Body of pancreas (tissue), 4 donors: ENCODE results near the gene TPPP. TPM values are rescaled to one million over a fixed set of nuclear protein-coding genes. Genes with fewer than 3 reads are reported as not detected.

ENCODE experiments used
- ATAC-seq: fragments of 150-250 bp; one replicate; pipeline ENCODE4 v1.9.1; 2016
- DNase-seq, 4 donors: peaks; one replicate each; pipeline ENCODE4 v3.0.0-alpha.2; 2019
- H3K27ac ChIP-seq, 4 donors: fragments of 200-600 bp; sonication (generic); 1 replicate in 3 of 4; 2 replicates in 1 of 4; pipeline versions ENCODE4 v1.5.1 to v1.6.1; 2016 to 2019; ENCODE audit warnings: mild to moderate bottlenecking in 1 of 4, mixed read lengths in 1 of 4, moderate library complexity in 1 of 4
- H3K27me3 ChIP-seq, 2 donors: fragments of 200-600 bp; sonication (generic); one replicate each; pipeline ENCODE4 v1.6.0; 2016; ENCODE audit warnings: mild to moderate bottlenecking in 1 of 2
- H3K36me3 ChIP-seq, 2 donors: fragments of 200-600 bp; sonication (generic); replicated peaks in 1 of 2; 2 replicates each; pipeline ENCODE4 v1.5.1; 2016; ENCODE audit warnings: low read depth in 2 of 2; ENCODE audit not compliant: insufficient read depth in 1 of 2
- H3K4me1 ChIP-seq: fragments of 200-600 bp; sonication (generic); one replicate; pipeline ENCODE4 v1.6.0; 2016
- H3K4me3 ChIP-seq, 2 donors: fragments of 200-600 bp; sonication (generic); 1 replicate in 1 of 2; 2 replicates in 1 of 2; pipeline ENCODE4 v1.5.1; 2016 to 2019
- H3K9me3 ChIP-seq, 3 donors: fragments of 200-600 bp; sonication (generic); 1 replicate in 2 of 3; 2 replicates in 1 of 3; pipeline ENCODE4 v1.5.1; 2016
- POLR2A ChIP-seq, 3 donors: fragments of 450-650 bp; IDR thresholded peaks; one replicate each; pipeline ENCODE4 v1.6.1; 2016; ENCODE audit warnings: antibody characterized with exemption in 3 of 3, mild to moderate bottlenecking in 2 of 3
- WGBS, 2 donors: methylation state at CpG; one replicate each; pipeline ENCODE4 v1.1.5; 2017; 5-methylcytosine and 5-hydroxymethylcytosine counted together
- intact Hi-C: fragments of 100-400 bp; cut with DNase I; formaldehyde crosslinking; loops from one replicate; pipeline ENCODE4 v1.15.1; 2023
- total RNA-seq, 2 donors: library from RNA; depleted of rRNA; stranded (reverse); fragments of >200 nt; gene quantifications; one replicate each; pipeline ENCODE4 v1.1.0, GENCODE V29; 2016
- TF ChIP-seq, protein P1 (sequence below), 7 experiments: fragments of 450-650 bp in 4 of 7; fragments of 200-600 bp in 3 of 7; sonication (generic) in 3 of 7; IDR thresholded peaks; one replicate each; pipeline ENCODE4 v1.5.1; 2016 to 2019; ENCODE audit warnings: antibody characterized with exemption in 7 of 7

The TPPP gene
- total RNA-seq, 2 donors from 2014 or later: 2.6 to 5.2 TPM

DNA sequence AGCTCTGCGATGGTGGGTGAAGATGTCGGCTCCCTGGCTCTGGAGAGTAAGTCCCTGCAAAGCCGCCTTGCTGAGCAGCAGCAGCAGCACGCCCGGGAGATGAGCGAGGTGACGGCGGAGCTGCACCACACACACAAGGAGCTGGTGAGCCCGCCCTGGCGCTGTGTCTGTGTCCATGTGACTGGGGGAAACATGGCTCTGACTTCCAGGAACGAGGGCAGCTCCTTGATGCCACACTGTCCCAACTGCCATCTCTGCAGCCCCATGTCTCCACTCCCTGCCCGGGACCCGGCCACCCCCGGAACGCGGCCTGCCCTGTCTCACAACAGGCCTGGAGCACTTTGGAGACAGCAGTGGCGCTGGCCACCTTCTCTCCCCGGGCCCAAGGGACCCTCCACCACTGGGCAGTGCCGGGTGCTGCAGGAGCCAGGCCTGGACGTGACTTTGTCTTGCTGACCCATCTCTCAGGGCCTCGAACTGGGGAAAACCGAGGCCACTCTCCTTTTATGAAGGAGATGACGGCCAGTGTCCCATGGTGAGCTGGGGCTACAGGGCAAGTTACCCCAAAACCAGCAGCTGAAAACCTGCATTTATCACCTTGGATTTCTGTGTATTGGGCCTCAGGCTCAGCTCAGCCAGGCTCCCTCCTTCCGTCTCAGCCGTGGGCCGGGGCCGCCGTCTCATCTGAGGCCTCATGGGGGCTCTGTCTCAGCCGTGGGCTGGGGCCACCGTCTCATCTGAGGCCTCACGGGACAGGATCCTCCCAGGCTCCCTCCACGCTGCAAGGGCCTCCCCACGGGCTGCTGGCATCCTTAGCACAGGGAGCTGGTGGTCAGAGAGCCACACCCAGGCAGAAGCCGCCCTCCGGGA, 52.5 kb downstream of the TPPP start:
- no peaks in the 10 kb centered on the region for H3K4me1 ChIP-seq
- no peak overlapping the region for H3K27ac ChIP-seq
- intact Hi-C loops: no loop called here
- no peak for DNase-seq
- TF ChIP-seq, protein P1, sequence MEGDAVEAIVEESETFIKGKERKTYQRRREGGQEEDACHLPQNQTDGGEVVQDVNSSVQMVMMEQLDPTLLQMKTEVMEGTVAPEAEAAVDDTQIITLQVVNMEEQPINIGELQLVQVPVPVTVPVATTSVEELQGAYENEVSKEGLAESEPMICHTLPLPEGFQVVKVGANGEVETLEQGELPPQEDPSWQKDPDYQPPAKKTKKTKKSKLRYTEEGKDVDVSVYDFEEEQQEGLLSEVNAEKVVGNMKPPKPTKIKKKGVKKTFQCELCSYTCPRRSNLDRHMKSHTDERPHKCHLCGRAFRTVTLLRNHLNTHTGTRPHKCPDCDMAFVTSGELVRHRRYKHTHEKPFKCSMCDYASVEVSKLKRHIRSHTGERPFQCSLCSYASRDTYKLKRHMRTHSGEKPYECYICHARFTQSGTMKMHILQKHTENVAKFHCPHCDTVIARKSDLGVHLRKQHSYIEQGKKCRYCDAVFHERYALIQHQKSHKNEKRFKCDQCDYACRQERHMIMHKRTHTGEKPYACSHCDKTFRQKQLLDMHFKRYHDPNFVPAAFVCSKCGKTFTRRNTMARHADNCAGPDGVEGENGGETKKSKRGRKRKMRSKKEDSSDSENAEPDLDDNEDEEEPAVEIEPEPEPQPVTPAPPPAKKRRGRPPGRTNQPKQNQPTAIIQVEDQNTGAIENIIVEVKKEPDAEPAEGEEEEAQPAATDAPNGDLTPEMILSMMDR (IDR thresholded peaks at IDR 0.05): no peak
- TF ChIP-seq POLR2A (IDR thresholded peaks at IDR 0.05): no peak
- H3K9me3 ChIP-seq: no peaks in the 10 kb centered on the region
- H3K36me3 ChIP-seq: peaks cover 0 to 6% of the 10 kb centered on the region in 2 donors
- no peaks in the 10 kb centered on the region for H3K27me3 ChIP-seq
- ATAC-seq: no peak
- no peak overlapping the region for H3K4me3 ChIP-seq
- 90 to 92% methylated on average over 7 to 35 of the region's 35 CpGs for WGBS, 2 donors

DNA sequence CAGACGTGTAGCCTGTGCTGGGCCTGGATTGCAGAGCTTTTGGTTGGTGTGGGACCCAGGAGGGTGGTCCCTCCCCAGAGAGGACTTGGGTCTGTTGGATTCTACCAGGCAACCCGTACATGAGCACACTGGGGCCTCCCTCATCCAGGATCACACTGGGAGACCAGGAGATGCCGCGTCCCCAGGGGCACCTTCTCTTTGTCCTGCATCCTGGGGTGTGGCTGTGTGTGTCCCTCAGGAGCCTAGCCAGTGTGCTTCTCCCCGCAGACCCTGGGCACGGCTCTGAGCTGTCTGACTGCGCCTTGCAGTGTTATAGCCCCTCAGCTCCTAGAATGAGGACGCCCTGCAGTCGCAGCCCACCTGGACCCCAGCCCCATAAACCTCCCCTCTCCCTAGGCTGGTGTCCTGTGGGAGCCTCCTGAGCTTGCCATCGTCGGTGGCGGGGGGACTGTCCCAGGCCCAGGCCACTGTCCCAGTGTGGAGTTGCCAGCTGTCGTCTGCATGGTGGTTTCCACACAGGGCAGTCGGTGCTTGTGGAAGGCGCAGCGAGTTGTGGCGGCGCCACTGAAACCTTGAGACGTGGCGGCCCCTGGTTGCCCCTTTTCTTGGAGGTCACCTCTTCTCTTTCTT, 53.5 kb downstream of the TPPP start:
- Histone ChIP-seq H3K9me3 (no peaks in the 10 kb centered on the region), H3K4me1 (no peaks in the 10 kb centered on the region), H3K36me3 (peaks cover 0 to 11% of the 10 kb centered on the region in 2 donors), H3K27ac (no peak overlapping the region), H3K27me3 (no peaks in the 10 kb centered on the region), H3K4me3 (no peak overlapping the region)
- 93 to 100% methylated on average over 10 to 17 of the region's 20 CpGs for WGBS, 2 donors
- intact Hi-C loops: no loop called here
- TF ChIP-seq, protein P1 (IDR thresholded peaks at IDR 0.05): no peak
- no peak for TF ChIP-seq POLR2A (IDR thresholded peaks at IDR 0.05)
- ATAC-seq (no peak), DNase-seq (no peak)

DNA sequence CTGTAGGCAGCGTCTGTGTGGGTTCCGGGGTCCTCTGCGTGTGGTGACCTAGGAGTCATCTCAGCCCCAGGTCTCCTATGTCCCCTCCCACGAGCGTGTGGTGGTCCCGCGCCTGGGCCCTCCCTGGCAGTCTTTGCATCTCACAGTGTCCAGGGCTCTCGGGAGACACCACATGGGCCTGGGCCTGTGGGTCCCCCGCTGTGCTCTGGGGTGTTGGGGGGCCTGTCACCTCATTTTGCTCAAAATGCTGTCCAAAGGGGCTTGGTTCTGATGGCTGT, 54.0 kb downstream of the TPPP start:
- 92 to 100% methylated on average over 6 to 9 of the region's 9 CpGs for WGBS, 2 donors
- Histone ChIP-seq H3K36me3 (peaks cover 0 to 11% of the 10 kb centered on the region in 2 donors), H3K27me3 (no peaks in the 10 kb centered on the region), H3K27ac (no peak overlapping the region), H3K4me1 (no peaks in the 10 kb centered on the region), H3K9me3 (no peaks in the 10 kb centered on the region), H3K4me3 (no peak overlapping the region)
- DNase-seq (no peak), ATAC-seq (no peak)
- intact Hi-C loops: no loop called here
- TF ChIP-seq, protein P1 (IDR thresholded peaks at IDR 0.05): no peak
- no peak for TF ChIP-seq POLR2A (IDR thresholded peaks at IDR 0.05)

DNA sequence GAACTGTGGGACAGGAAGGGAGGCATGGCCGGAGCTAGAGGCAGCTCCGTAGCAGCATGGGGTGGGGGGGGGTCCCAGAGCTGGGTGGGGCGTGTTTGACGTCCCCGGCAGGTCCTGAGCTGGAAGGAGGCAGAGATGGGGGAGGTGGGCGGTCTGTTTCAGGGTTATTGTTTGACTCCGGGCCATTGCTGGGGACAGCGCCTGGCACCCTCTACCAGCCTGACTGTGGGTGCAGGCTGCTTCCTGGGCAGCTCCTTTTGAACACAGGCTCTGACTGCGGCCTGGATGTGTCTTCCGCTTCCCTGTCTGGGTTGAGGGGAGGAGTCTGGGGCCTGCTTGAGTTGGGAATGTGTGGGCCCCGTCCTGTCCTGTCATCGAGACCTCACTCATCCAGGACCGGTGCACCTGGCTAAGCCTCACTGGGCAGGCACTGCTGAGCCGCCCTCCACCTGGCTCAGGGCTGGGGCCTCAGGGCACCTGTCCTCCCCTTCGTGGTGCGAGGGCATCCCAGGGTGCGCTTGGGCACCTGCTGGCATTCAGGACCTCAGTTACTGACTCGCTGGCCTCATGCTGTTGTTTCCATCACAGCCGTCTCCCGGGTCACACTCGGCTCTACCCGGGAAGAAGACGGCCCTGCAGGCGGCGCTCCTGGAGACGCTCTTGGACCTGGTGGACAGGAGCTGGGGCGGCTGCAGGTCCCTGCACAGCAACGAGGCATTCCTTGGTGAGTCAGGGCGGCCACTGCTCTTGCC, 54.5 kb downstream of the TPPP start:
- DNase-seq: no peak
- no peak for ATAC-seq
- Histone ChIP-seq H3K9me3 (no peaks in the 10 kb centered on the region), H3K4me1 (no peaks in the 10 kb centered on the region), H3K36me3 (peaks cover 0 to 11% of the 10 kb centered on the region in 2 donors), H3K27ac (no peak overlapping the region), H3K4me3 (no peak overlapping the region), H3K27me3 (no peaks in the 10 kb centered on the region)
- no peak for TF ChIP-seq POLR2A (IDR thresholded peaks at IDR 0.05)
- TF ChIP-seq, protein P1 (IDR thresholded peaks at IDR 0.05): no peak
- intact Hi-C loops: no loop called here
- 90 to 92% methylated on average over 20 to 29 of the region's 29 CpGs for WGBS, 2 donors
